ENCODE data around the gene TMEM247.

TMEM247 gene

GRCh38 chr2:46479265-46479664 lies at the start of gene TMEM247:
Gene TMEM247, plus strand, starts transcription at chr2:46479565.
- DNase-seq (ENCODE audit: low spot score), result no peak

DNA sequence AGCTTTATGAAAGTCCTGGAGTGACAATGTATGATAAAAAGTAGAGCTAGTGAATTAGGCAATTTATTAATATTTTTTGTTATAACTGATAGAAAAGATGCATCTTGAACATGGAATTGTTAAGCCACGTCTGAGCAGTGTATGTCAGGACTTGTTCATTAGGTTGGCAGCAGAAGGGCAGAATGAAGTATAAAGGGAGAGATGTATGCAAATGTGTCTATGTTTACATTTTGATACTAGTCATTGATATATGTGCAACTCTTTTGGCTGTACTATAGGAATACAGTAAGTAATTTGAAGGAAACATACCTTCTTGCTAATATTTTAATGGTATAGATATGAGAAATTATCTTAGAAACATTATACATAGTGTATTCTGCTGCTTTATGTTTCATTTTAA lies 49.0 kb upstream of the TMEM247 start:
- DNase-seq (ENCODE audit: low spot score), result no peak

- DNase-seq (ENCODE audit: low spot score), result no peak
Measured at GRCh38 chr2:46430992-46431391, 48.4 kb upstream of the TMEM247 start.

DNA sequence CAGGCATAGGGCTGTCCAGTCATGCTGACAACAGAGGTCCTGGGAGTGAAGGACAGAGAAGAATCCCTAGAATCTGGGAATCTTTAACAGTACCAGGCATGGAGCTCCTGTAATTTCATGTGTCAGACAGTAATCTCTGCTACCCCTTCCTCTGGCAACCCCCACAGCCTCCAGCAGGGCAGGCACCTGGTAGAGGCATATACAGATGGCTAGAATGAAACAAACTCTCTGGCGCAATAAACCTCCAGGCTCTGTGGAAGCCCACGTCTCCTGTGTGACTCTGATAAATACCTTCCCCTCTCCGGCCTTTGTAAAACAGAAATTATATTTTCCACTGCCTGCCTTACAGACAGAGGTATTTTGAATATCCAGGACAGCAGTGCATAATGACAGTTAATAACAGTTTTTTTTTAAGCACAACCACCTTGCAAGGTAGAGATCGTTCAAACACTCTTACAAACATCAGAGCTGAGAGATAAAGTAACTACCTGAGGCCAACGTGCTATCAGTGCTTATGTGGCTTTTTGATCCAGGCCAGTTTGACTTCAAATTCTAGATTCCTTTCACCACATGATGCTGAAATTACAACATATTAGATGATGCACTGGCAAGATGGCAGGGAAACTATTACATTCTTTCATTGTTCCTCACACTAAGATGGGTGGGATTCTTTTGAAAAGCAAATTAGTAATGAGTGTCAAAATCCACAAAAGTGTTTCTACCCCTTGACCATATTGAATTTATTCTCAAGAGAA lies 47.7 kb upstream of the TMEM247 start:
- no peak for DNase-seq (ENCODE audit: low spot score)

GRCh38 chr2:46434851-46435273 lies 44.5 kb upstream of the TMEM247 start:
- DNase-seq (ENCODE audit: low spot score), result no peak

DNA sequence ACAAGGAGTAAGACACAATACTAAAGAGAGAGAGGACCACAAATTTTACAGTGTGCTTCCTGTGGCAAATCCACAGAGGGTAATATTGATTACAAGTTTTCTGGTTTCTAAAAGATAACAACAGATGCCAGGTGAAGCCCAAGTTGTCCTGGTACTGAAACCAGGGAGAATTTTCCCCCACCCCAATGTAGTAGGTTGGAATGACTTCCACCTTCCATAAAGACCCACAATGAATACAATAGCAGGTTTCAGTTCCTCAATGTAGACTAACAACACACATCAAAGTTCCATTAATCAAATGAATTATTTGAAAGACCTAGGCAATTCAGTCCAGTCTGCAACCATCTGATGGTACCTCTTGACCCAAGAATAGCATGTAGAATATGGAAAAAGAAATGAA lies 44.0 kb upstream of the TMEM247 start:
- DNase-seq (ENCODE audit: low spot score), result no peak

- DNase-seq (ENCODE audit: low spot score), result no peak
Measured at GRCh38 chr2:46435796-46436360, 43.5 kb upstream of the TMEM247 start.

DNA sequence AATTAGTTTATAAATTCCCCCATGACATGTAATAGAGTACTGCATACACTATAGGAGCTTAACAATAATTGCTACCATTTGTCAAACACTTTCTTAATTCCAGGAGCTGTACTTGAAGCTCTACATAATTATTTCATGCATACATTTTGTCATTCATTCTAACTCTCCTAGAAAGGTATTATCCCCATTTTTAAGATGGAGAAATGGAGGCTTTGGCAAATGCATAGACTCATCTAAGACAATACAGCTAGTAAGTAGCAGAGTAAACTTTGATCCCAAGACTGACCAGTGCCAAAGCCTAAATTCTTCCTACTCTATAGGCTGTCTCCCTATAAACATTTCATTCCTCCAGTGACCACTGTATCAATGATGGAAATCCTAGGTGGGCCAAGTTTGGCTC lies 42.6 kb upstream of the TMEM247 start:
- no peak for DNase-seq (ENCODE audit: low spot score)

- DNase-seq (ENCODE audit: low spot score), result no peak
Measured at GRCh38 chr2:46438102-46438501, 41.3 kb upstream of the TMEM247 start.

DNA sequence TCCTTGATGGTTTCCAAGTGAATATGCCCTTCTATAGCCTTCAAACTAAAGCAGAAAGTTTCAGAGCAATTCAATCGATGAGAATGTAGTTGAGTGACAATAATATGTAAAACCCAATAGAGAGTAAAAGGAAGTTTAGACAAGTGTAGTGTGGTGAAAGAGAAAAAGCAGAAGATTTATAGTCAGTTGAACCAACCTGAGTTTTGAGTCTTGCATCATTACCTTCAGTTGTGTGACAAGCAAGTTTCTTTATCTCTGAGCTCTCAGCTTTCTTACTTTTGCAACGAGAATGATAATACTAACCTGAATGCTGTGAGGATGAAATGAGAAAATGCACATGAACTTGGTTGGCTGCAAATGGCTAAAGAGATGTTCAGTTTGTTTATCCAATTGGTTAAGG lies 40.6 kb upstream of the TMEM247 start:
- DNase-seq (ENCODE audit: low spot score), result no peak

DNA sequence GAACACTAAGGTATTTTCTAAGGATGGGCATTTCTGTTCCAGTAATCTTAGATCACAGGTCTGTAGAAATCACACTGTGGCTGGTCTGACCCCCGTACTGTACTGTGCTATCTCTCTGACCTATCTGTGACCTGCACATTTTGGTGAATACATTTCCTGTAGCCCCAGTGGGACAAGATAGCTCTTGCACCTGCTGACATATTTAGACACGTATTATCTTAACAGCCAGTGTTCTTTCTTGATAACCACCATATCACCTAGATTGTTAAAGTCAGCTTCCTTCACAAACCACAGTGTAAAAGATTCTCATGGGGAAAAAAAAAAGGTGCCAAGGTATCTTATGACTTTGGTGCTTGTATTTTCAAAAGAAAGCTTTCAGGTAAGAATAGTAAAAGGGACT lies 39.8 kb upstream of the TMEM247 start:
- peak; percentile 34 for DNase-seq (ENCODE audit: low spot score)

DNA sequence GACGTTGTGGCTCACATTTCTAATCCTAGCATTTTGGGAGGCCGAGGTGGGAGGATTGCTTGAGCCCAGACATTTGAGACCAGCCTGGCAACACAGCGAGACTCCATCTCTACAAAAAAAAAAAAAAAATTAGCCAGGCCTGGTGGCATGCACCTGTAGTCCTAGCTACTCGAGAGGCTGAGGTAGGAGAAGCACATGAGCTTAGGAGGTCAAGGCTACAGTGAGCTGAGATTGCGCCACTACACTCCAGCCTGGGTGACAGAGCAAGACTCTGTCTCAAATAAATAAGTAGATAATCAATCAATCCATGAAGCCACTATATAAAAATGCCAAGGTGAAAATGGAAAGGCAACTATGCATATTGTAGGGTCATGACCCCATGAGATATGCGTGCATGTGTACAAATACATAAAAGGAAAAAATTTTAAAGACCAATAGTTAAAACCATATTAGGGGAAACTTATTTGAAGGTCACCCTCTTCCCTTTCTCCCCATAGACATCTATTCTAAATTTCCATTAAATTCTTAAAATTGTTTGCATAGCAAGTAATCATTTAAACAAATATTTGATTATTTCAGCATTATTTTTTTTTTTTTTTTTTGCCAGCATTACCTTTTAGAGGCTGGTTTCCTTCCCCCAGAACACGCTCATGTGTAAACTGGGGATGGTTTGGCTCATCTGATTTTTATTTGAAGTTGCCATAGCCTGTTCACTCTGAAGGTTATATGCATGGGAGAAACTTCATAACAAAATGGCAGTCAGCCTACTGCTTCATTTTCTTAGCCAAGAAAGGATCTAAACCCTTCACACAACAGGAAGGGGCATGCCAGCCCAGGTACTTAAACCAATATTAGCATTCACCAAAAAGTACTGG lies 37.3 kb upstream of the TMEM247 start:
- no peak for DNase-seq (ENCODE audit: low spot score)

DNA sequence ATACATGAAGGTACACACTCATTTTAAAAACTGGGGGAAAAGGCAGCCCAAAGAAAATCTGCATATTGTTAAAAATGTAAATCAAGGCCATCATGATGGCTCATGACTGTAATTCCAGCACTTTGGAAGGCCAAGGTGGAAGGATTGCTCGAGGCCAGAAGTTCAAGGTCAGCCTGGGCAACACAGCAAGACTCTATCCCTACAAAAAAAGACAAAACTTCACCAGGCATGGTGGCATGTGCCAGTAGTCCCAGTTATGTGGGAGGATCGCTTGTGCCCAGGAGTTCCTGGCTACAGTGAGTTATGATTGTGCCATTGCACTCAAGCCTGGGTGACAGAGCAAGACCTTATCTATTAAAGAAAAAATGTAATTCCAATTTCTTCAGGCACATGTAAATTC lies 34.6 kb upstream of the TMEM247 start:
- DNase-seq (ENCODE audit: low spot score), result no peak

GRCh38 chr2:46445556-46445955 lies 33.8 kb upstream of the TMEM247 start:
- no peak for DNase-seq (ENCODE audit: low spot score)

DNA sequence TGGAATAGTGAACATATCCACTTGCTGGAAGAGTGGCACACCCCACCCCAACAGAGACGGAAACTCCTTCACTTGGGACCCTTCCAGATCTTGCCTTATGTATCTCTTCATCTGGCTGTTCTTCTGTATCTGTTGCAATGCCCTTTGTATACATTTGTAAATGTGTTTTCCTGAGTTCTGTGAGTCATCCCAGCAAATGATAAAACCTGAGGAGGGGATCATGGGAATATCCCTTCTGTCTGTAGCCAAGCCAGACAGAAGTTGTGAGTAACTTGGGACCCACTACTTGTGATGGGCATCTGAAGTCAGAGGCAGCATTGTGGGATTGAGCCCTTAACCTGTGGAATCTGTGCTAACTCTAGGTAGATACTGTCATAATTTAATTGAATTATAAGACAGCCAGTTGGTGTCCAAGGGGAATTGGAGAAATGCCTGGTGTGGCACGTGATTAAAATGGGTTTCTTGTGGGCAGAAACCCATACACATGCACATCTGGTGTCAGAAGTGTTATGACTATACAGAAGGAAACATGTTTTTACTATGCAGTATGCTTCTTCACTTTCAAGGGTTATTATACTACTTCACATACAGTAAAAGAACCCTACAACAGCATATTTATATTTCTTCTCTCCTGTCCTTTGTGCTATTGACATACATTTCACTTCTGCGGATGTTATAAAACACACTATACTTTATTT lies 32.3 kb upstream of the TMEM247 start:
- no peak for DNase-seq (ENCODE audit: low spot score)

DNA sequence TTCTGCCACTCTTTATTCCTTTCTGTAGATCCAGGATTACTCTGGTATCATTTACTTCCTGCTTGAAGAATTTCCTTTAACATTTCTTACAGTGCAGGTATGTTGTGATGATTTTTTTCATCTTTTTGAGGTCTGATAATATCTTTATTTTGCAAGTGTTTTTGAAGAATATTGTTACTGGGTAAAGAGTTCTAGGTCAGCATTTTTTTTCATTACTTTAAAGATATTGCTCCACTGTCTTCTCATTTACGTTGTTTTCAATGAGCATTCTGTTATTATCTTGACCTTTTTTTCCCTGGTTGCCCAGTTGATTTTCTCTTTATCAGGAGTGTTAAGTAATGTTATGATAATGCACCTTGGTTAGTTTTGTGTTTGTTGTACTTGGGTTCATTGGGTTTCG lies 31.7 kb upstream of the TMEM247 start:
- no peak for DNase-seq (ENCODE audit: low spot score)

GRCh38 chr2:46448111-46448510 lies 31.3 kb upstream of the TMEM247 start:
- no peak for DNase-seq (ENCODE audit: low spot score)

DNA sequence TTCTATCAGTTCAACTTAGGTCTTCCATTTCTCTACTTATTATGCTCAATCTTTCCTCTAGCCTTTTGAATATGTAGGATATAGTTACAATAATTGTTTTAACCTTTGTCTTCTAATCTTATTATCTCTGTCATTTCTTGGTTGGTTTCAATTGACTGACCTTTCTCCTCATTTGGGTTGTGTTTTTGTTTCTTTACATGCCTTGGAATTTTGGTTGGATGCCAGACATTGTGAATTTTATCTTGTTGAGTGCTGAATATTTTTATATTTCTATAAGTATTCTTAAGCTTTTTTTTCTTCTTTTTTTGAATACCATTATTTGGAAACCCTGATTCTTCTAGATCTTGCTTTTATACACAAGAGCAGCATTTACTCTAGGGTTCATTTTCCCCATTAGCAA lies 30.7 kb upstream of the TMEM247 start:
- no peak for DNase-seq (ENCODE audit: low spot score)

- no peak for DNase-seq (ENCODE audit: low spot score)
Measured at GRCh38 chr2:46449700-46450099, 29.7 kb upstream of the TMEM247 start.

GRCh38 chr2:46451131-46451711 lies 28.1 kb upstream of the TMEM247 start:
- DNase-seq (ENCODE audit: low spot score), result no peak

GRCh38 chr2:46456789-46457188 lies 22.6 kb upstream of the TMEM247 start:
- DNase-seq (ENCODE audit: low spot score), result no peak
